GM12865 (cell line): ENCODE data around the gene AK8.

Source experiments
- DNase-seq: peaks from one replicate; pipeline ENCODE4 v3.0.0; 2010; ENCODE audit warnings: low read depth
- H3K4me3 ChIP-seq: 2 replicates; pipeline ENCODE4 v1.5.1; 2011; ENCODE audit warnings: mild to moderate bottlenecking, low read depth, low read length, control low read depth
- TF ChIP-seq, protein P1 (sequence below): IDR thresholded peaks from 2 replicates; pipeline ENCODE4 v1.5.1; 2011; ENCODE audit warnings: low read length, control low read depth, low read depth, inconsistent platforms; ENCODE audit not compliant: insufficient read depth; ENCODE audit errors: missing control alignments

AK8 gene

GRCh38 chr9:132873403-132873802 lies 4.7 kb downstream of the AK8 start:
- peak; percentile 21 for DNase-seq
- H3K4me3 ChIP-seq = peak overlapping the region; percentile 13
- TF ChIP-seq, protein P1, sequence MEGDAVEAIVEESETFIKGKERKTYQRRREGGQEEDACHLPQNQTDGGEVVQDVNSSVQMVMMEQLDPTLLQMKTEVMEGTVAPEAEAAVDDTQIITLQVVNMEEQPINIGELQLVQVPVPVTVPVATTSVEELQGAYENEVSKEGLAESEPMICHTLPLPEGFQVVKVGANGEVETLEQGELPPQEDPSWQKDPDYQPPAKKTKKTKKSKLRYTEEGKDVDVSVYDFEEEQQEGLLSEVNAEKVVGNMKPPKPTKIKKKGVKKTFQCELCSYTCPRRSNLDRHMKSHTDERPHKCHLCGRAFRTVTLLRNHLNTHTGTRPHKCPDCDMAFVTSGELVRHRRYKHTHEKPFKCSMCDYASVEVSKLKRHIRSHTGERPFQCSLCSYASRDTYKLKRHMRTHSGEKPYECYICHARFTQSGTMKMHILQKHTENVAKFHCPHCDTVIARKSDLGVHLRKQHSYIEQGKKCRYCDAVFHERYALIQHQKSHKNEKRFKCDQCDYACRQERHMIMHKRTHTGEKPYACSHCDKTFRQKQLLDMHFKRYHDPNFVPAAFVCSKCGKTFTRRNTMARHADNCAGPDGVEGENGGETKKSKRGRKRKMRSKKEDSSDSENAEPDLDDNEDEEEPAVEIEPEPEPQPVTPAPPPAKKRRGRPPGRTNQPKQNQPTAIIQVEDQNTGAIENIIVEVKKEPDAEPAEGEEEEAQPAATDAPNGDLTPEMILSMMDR = no peak

DNA sequence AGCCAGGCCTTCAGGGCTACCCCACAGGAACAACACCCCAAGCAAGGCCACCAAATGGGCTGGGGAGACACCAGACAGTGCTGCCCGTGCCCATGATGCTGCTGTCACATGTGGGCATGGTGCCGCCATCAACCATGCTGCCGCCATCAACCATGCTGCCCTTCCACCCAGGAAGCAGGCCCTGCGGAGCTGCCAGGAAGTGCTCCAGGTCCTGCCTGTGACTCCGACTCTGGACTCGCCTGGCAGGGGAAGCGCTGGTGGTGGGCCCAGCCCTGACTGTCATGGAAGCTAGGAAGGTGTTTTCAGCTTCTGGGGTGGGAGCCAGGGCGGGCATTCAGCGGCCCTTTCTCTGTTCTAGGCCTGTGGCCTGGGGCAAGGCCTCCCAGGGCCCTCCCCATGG lies 8.8 kb downstream of the AK8 start:
- H3K4me3 ChIP-seq = no peak overlapping the region
- no peak for DNase-seq
- TF ChIP-seq, protein P1 = no peak

- no peak for DNase-seq
- TF ChIP-seq, protein P1 = no peak
- H3K4me3 ChIP-seq = no peak overlapping the region
Measured at GRCh38 chr9:132866898-132867297, 11.2 kb downstream of the AK8 start.

- H3K4me3 ChIP-seq = no peak overlapping the region
- TF ChIP-seq, protein P1 = no peak
- no peak for DNase-seq
Measured at GRCh38 chr9:132864691-132865090, 13.4 kb downstream of the AK8 start.

DNA sequence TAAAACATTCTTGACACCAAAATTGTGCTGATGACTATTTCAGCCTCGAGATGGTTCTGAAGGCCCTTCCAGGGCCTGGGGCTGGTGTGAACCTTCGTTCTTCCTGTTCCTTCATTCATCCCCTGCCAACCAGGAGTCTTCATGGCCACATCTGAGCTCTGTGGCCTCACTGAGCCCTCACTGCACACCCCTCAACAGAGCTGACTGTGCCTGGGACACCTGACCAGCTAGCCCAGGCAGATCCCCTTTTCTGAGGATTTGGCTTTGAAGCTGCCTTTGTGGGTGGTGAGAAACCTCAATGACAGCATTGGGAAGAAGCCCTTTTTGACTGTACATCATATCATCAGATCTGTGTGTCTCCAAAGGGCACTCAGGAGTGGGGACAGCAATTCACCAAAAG lies 13.8 kb downstream of the AK8 start:
- no peak for DNase-seq
- TF ChIP-seq, protein P1 = no peak
- no peak overlapping the region for H3K4me3 ChIP-seq

DNA sequence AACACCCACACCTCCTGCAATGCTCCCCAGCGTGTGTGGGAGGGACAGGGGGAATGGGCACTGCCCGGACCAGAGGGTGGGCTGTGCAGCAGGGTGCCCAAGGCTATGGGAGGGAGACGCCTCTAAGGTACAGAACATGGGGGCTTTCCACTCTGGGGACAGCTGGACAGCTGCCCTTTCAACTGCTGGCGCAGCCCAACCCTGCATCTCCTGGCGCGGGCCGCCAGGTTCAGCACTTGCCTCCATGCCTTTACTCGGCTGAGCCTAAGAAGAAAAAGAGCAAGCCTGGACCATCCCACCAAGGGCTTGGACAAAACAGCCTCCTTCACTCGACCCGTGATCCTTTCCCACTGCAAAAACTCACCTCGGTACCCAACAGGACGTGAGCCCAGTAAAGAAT lies 15.0 kb downstream of the AK8 start:
- H3K4me3 ChIP-seq = no peak overlapping the region
- TF ChIP-seq, protein P1 = no peak
- DNase-seq = no peak

GRCh38 chr9:132862533-132862932 lies 15.6 kb downstream of the AK8 start:
- TF ChIP-seq, protein P1 = no peak
- H3K4me3 ChIP-seq = no peak overlapping the region
- no peak for DNase-seq
